IPS-15b (cell line): ENCODE data around the gene CATSPERD.
A peak's percentile ranks its signal among the peaks of the same experiment; 100 is the strongest.

ENCODE experiments used
- H3K27me3 ChIP-seq: one replicate; pipeline ENCODE4 v1.6.1; 2013; ENCODE audit warnings: low read length; ENCODE audit not compliant: control insufficient read depth, insufficient read depth
- H3K36me3 ChIP-seq: one replicate; pipeline ENCODE4 v1.6.1; 2013; ENCODE audit warnings: low read length; ENCODE audit not compliant: control insufficient read depth, insufficient read depth
- H3K4me1 ChIP-seq: one replicate; pipeline ENCODE4 v1.6.1; 2013; ENCODE audit warnings: mild to moderate bottlenecking, low read length; ENCODE audit not compliant: control insufficient read depth, insufficient read depth
- H3K4me3 ChIP-seq: one replicate; pipeline ENCODE4 v1.5.1; 2013; ENCODE audit warnings: low read depth, low read length
- H3K9ac ChIP-seq: one replicate; pipeline ENCODE4 v1.6.1; 2013; ENCODE audit warnings: low read depth, mild to moderate bottlenecking, low read length
- H3K9me3 ChIP-seq: one replicate; pipeline ENCODE4 v1.6.1; 2013; ENCODE audit warnings: mild to moderate bottlenecking, low read length; ENCODE audit not compliant: control insufficient read depth, insufficient read depth

Gene CATSPERD, protein sequence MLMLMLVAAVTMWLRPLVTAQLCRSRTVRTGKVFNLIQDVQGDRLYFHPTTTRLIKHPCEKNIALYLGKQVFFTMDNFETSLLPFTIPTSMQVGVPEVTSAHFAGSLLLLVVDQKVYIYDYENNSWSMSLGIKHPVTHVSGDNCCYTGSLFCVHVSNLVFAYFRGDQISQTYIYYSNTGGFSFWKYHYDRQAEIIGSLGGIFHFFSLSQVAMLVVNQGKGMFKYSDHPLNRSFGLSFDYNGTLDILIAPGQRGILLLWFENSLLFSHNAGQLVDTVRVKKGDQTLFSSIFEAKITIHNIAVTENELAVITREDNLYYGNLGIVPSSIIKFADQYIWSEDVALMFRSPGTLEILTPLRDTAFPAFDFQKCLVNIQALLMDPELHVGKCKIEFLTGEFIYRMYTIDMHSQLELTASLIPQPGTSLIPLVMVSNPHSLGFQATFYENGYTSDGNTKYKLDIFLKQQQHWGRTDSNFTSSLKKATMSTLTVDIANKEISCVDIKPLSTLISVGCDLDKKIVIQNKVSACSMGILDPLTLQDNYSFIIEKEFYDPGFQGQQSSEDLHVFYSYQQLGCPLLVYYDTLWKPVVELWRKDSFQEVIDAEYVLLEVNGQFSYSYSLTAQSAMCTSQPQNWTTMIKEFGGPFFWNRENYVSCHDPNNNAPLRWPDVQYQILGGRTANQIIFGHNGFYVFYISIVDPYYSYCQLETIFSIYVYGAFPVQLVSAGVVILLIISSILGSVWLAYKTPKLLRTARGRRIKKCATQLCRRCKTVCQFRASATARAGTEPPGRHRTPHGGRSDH

DNA sequence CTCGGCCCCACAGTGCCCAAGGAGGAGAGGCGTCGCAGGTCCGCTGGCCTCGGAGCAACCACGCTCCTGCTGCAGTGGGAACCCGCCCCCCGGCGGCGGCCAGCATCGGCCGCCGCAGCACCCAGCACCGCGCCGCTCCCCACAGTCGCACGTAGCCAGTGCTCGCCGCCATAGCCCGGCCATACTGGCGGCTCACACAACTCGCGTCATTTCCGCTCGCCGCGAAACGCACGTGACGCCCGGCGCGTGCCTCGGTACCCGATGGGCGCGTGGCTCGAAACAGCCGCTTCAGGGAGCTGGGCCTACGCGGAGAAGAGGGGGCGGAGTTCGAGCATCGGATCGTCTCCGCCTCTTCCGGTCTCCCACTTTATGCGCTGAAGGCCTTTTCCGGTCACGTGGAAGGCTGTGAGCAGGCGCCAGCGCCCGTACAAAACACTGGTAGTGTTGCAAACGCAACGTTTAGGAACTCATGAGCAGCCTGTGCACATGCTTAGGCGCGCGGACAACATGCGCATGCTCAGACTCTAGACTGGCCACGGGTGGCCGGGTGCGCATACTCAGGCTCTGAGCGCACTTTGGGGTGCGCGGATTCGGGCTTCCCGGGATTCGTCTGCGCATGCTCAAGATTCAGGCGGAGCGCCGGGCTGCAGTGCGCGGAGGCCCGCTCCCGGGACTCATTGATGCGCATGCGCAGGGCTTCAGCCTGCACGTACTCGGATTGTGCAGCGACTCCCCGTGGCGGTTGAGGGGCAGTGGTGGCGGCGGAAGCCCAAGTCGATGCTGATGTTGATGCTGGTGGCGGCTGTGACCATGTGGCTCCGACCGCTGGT is at the start of gene CATSPERD, which contains the start of gene LONP1:
Gene CATSPERD, plus strand, starts transcription at position 677 of the 830 bp plus-strand sequence. Its CDS starts 101 bp downstream, at position 778.
Gene LONP1, minus strand, starts transcription at position 186 of the 830 bp plus-strand sequence. Its CDS starts 14 bp downstream, at position 172.
- Histone ChIP-seq H3K4me1 (peaks cover 7% of the 10 kb centered on the region), H3K9ac (peak within 1 kb of the TSS; percentile 99), H3K27me3 (no peaks in the 10 kb centered on the region), H3K4me3 (peak within 1 kb of the TSS; percentile 97), H3K9me3 (no peaks in the 10 kb centered on the region), H3K36me3 (peaks cover 4% of the 10 kb centered on the region)

DNA sequence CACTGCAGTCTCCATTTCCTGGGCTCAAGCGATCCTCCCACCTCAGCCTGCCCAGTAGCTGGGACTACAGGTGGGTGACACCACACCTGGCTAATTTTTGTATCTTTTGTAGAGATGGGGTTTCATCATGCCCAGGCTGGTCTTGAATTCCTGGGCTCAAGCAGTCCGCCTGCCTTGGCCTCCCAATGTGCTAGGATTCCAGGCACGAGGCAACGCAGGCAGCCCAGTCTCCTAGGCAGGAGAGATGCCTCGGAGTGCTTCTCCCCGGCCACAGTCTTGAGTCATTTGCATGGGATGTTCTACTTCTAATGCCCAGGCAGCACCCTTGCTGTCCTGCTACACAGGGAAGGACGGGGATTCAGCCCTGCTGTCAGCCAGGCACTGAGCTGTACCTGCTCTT is 48.8 kb upstream of the CATSPERD start:
- Histone ChIP-seq H3K4me1 (peaks cover 4% of the 10 kb centered on the region), H3K4me3 (no peak overlapping the region), H3K36me3 (peaks cover 32% of the 10 kb centered on the region), H3K9me3 (no peaks in the 10 kb centered on the region), H3K9ac (no peak overlapping the region), H3K27me3 (no peaks in the 10 kb centered on the region)

DNA sequence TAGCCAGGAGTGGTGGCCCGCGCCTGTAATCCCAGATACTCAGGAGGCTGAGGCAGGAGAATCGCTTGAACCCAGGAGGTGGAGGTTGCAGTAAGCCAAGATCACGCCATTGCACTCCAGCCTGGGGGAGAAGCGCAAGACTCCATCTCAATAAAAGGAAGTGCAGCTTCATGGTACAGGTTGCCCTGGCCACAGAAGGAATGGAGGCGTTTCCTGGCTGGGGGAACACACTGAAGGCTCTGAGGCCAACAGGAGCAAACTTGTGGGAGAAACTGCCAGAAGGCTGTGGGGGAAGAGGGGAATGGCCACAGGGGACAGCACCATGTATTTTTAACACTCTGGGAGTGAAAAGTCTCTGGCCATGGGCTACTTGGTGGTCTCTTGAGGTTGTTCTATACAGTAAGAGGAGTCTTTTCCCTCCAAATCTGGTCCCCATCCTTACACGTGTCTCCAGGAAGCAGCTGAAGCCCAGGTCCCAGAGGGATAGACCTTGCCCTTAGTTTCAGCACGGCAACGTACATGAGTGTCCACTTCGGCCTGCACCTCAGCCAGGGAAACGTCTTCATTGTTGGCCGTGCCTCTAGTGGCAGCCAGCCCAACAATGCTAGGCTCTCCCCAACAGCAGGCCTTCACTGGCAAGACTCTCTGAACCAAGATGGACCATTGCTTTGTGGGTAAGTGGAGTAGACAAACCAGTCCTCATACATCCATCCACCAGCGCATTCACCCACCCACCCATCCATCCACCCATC is 47.6 kb upstream of the CATSPERD start:
- Histone ChIP-seq H3K9ac (no peak overlapping the region), H3K9me3 (no peaks in the 10 kb centered on the region), H3K4me3 (no peak overlapping the region), H3K4me1 (no peaks in the 10 kb centered on the region), H3K27me3 (no peaks in the 10 kb centered on the region), H3K36me3 (peaks cover 29% of the 10 kb centered on the region)

DNA sequence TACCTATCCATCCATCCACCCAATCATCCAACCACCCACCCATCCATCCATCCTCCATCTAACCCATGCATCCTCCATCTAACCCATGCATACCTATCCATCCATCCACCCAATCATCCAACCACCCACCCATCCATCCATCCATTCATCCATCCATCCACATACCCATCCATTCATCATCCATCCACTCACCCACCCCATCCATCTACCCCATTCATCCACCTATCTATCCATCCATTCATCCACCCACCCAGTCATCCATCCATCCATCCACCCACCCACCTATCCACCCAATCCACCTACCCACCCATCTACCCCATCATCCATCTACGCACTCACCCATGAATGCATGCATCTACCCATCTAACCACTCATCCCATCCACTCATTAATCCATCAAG is 46.7 kb upstream of the CATSPERD start:
- H3K4me1 ChIP-seq, result no peaks in the 10 kb centered on the region
- H3K4me3 ChIP-seq, result no peak overlapping the region
- no peak overlapping the region for H3K9ac ChIP-seq
- no peaks in the 10 kb centered on the region for H3K9me3 ChIP-seq
- no peaks in the 10 kb centered on the region for H3K27me3 ChIP-seq
- H3K36me3 ChIP-seq, result peaks cover 27% of the 10 kb centered on the region

DNA sequence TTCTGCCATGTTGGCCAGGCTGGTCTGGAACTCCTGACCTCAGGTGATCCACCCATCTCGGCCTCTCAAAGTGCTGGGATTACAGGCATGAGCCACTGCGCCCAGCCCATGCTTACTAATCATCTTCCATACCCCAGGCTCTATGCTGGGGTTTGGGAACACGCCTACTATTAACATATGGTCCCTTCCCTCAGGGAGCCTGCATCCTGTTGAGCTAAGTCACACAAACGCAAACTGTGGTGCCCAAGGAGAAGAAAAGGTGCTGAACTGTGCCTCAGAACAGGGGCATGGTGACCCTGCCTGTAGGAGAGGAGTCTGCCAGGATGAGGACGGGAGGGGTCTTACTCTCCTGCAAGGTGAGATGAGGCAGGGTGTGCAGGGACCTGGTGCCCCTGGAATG is 45.7 kb upstream of the CATSPERD start:
- Histone ChIP-seq H3K27me3 (no peaks in the 10 kb centered on the region), H3K9ac (no peak overlapping the region)

DNA sequence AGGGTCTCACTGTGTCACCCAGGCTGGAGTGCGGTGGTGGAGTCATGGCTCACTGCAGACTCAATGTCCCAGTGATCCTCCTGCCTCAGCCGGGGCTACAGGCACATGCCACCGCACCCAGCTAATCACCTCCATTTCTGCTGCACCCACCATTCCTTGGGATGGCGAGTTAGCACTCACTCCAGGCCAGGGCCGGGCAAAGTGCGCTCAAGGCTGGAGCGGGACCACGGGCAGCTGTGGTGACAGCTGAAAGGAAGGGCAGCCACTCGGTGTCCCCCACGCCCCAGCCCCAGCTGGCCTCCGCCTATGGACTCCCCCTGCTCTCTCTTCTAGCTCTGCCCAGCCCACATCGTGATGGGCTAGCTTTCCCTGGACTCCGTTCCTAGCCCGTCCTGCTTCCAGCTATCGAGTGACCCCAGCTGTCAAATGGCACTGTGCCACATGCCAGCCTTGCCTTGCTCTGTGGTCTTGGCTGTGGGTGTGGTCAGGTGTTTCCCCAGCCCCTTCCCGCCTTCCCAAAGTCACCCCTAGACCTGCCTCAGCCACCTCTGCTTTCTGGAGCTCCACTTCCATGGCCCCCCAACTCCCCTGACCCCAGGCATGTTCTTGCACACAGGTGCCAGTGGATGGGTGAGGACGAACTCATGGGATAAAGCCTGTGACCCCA is 44.2 kb upstream of the CATSPERD start:
- H3K27me3 ChIP-seq, result no peaks in the 10 kb centered on the region
- H3K9me3 ChIP-seq, result no peaks in the 10 kb centered on the region
- no peak overlapping the region for H3K4me3 ChIP-seq
- no peak overlapping the region for H3K9ac ChIP-seq
- H3K4me1 ChIP-seq, result no peaks in the 10 kb centered on the region
- H3K36me3 ChIP-seq, result peaks cover 16% of the 10 kb centered on the region

More for the DNA sequence above, 45.7 kb upstream of the CATSPERD start:
- Histone ChIP-seq H3K9me3 (no peaks in the 10 kb centered on the region), H3K36me3 (peaks cover 18% of the 10 kb centered on the region), H3K4me3 (no peak overlapping the region), H3K4me1 (no peaks in the 10 kb centered on the region)

DNA sequence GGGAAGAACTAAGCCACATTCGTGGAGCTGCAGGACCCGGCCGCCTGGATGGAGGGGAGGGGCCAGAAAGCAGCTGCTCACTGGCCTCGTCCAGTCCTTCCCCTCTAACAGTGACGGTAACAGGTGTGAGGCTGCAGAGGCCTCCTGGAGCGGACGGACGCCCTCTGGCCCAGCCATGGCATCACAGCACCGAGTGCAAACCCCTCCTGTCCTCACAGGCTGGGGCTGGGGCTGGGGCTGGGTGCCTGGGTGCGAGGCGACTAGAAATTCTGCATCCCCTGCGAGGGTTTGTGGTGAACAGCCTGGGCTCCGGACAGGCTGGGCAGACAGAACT is 43.7 kb upstream of the CATSPERD start:
- Histone ChIP-seq H3K9me3 (no peaks in the 10 kb centered on the region), H3K27me3 (peaks cover 2% of the 10 kb centered on the region), H3K9ac (no peak overlapping the region), H3K4me1 (no peaks in the 10 kb centered on the region), H3K36me3 (peaks cover 13% of the 10 kb centered on the region), H3K4me3 (no peak overlapping the region)

DNA sequence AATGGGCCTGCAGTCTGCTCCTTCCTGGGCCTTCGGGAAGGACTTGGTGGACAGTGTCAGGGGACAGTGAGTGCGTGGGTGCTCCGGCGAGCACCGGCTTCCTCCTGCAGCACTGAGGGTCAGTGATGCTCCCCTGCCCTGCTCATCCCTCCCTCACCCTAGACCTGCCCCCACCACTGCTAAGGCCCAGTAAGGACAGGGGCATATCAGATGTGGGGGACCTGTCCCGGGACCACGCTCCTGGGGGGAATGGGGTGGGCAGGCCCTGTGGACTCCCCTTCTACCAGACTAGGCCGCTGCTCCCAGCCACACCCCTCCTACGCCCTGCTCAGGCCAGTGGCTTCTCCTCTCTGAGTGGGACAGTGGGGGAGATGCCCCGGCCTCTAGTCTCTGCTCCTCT is 43.3 kb upstream of the CATSPERD start:
- Histone ChIP-seq H3K4me3 (no peak overlapping the region), H3K9ac (no peak overlapping the region), H3K27me3 (peaks cover 2% of the 10 kb centered on the region), H3K4me1 (no peaks in the 10 kb centered on the region), H3K9me3 (no peaks in the 10 kb centered on the region), H3K36me3 (peaks cover 10% of the 10 kb centered on the region)

DNA sequence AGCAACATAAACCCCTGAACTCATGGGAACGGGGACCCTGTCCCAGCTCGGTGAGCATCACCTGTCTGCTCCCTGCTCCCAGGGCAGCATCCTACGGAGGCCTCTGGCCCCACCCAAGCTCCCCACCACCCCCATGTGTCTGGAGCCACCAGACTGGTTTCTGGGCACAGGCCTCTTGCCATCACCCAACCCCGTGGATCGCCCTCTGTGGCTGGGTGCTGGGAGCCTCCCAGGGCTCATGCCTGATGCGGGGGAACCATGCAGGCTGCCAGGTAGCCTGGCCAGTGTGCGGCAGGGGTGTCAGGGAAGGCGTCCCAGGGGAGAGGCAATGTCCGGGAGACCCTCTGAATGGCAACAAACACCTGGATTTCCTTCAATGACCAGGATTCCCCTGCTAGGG is 42.9 kb upstream of the CATSPERD start:
- H3K36me3 ChIP-seq, result peaks cover 10% of the 10 kb centered on the region
- H3K27me3 ChIP-seq, result peaks cover 2% of the 10 kb centered on the region
- no peaks in the 10 kb centered on the region for H3K4me1 ChIP-seq
- H3K4me3 ChIP-seq, result no peak overlapping the region
- no peak overlapping the region for H3K9ac ChIP-seq
- H3K9me3 ChIP-seq, result no peaks in the 10 kb centered on the region

DNA sequence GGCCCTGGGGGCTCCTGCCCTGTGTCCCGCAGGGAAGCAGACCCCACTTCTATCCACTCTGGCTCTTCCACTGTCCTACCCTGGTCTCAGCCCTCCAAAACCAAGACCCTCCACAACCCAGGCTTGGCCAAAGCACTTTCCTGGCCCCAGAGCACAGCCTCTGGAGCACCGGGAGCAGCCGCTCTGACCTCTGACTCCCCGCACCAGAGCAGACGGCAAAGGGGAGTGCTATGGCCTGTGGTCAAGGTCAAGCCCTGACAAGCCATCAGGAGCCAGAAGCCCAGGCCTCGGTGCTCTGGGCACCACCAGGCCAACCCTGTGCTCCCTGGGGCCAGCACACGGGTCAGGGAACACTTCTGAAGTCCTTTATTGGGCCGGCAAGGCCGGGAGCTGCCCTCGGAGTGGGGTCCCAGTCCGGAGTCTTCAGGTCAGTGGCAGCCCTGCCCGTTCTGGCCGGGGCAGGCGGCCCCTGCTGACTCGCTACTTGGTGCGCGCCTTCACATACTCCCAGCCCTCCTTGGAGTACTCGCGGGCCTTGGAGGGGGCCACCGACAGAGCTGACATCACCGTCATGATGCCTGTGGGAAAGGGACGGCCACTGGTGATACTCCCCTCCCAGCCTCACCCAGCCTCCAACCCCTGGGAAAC is 42.2 kb upstream of the CATSPERD start:
- no peak overlapping the region for H3K4me3 ChIP-seq
- no peaks in the 10 kb centered on the region for H3K4me1 ChIP-seq
- peaks cover 2% of the 10 kb centered on the region for H3K27me3 ChIP-seq
- no peaks in the 10 kb centered on the region for H3K9me3 ChIP-seq
- no peak overlapping the region for H3K9ac ChIP-seq
- peaks cover 10% of the 10 kb centered on the region for H3K36me3 ChIP-seq
